ENCODE measurements around the gene PLEKHH1. TPM values are rescaled to one million over a fixed set of nuclear protein-coding genes. Genes with fewer than 3 reads are reported as not detected.
"Not testable (repeated sequence)": the region's sequence is repeated elsewhere in the genome, so short reads cannot be mapped to it uniquely, and the experiment has no call there.

The PLEKHH1 gene
- total RNA-seq, 1 experiment from 2014 or later: 27.6 TPM

- Histone ChIP-seq H3K4me3 (replicated peaks in 1 of 2; ENCODE audit: low read depth in 1 of 2, low read length in 2 of 2) (peak overlapping the region; percentile 74 to 91), H3K9ac (ENCODE audit: low read length) (peak overlapping the region; percentile 69; the same call in 1 of the 2 replicates), H3K4me1 (ENCODE audit: control insufficient read depth in 1 of 2, insufficient read depth in 2 of 2, low read length in 2 of 2) (peaks cover 3 to 16% of the 10 kb centered on the region in 2 experiments; a peak in 2 of 4 replicates), H3K79me2 (ENCODE audit: insufficient read depth, low read length) (peaks cover 15% of the 10 kb centered on the region), H3K27ac (ENCODE audit: low read depth, low read length) (peak overlapping the region; percentile 23; the same call in 1 of the 2 replicates), H3K4me2 (ENCODE audit: low read length) (peak overlapping the region; percentile 86)
- POLR2A ChIA-PET: interaction anchor here (0.8 to 2.4 kb wide), 6 partner anchors 10 to 95 kb away, joined by 3 to 9 read pairs (median 4); partner anchors contain the start of gene RDH11
- not testable (repeated sequence) for BruUV-seq (replicated peaks); DNase-seq (ENCODE audit: low read depth, low spot score); H3K9me2 ChIP-seq (ENCODE audit: insufficient read depth); H2AFZ ChIP-seq (ENCODE audit: low read depth, low read length, poor library complexity, severe bottlenecking); ATAC-seq; H4K20me1 ChIP-seq (ENCODE audit: insufficient read depth); H3K27me3 ChIP-seq (ENCODE audit: insufficient read depth, low read length); H3K36me3 ChIP-seq (ENCODE audit: control insufficient read depth in 1 of 2, insufficient read depth in 2 of 2, low read length in 2 of 2); H3K9me3 ChIP-seq (ENCODE audit: control insufficient read depth in 1 of 2, insufficient read depth in 1 of 2, low read depth in 1 of 2, low read length in 2 of 2)
- intact Hi-C loops (cut with micrococcal nuclease): loop anchor here (5.0 kb wide), 1 partner anchor 102 kb away; the partner anchor contains the start of gene RDH12
- CTCF ChIA-PET: interaction anchor here (0.8 to 4.1 kb wide), 13 partner anchors 9 to 173 kb away, joined by 3 to 28 read pairs (median 5); no protein-coding TSS in a partner anchor
- RAD21 ChIA-PET (ENCODE audit: low non-redundant PET in 1 of 2, low total read pairs in 2 of 2, uncharacterized antibody in 2 of 2, unreplicated experiment in 2 of 2): interaction anchor here in 1 of 2 experiments (1.2 kb wide), 2 partner anchors 67 to 104 kb away, joined by 6 read pairs; no protein-coding TSS in a partner anchor
Measured at GRCh38 chr14:67600562-67600974, 67.5 kb downstream of the PLEKHH1 start.

- intact Hi-C loops (cut with micrococcal nuclease): loop anchor here (5.0 kb wide), 1 partner anchor 100 kb away; the partner anchor contains the start of gene RDH12
- no TSS peak for BruUV-seq (replicated peaks)
- H3K27me3 ChIP-seq (ENCODE audit: insufficient read depth, low read length): no peaks in the 10 kb centered on the region
- H3K9me2 ChIP-seq (ENCODE audit: insufficient read depth): no peaks in the 10 kb centered on the region
- H3K36me3 ChIP-seq (ENCODE audit: control insufficient read depth in 1 of 2, insufficient read depth in 2 of 2, low read length in 2 of 2): no peaks in the 10 kb centered on the region
- POLR2A ChIA-PET: no interaction called here
- RAD21 ChIA-PET (ENCODE audit: low non-redundant PET in 1 of 2, low total read pairs in 2 of 2, uncharacterized antibody in 2 of 2, unreplicated experiment in 2 of 2): no interaction called here
- H3K9ac ChIP-seq (ENCODE audit: low read length): no peak overlapping the region
- ATAC-seq: no peak
- no peaks in the 10 kb centered on the region for H3K9me3 ChIP-seq (ENCODE audit: control insufficient read depth in 1 of 2, insufficient read depth in 1 of 2, low read depth in 1 of 2, low read length in 2 of 2)
- H4K20me1 ChIP-seq (ENCODE audit: insufficient read depth): no peaks in the 10 kb centered on the region
- CTCF ChIA-PET: no interaction called here
- H3K79me2 ChIP-seq (ENCODE audit: insufficient read depth, low read length): peaks cover 13% of the 10 kb centered on the region; the same call in 1 of the 2 replicates
- H2AFZ ChIP-seq (ENCODE audit: low read depth, low read length, poor library complexity, severe bottlenecking): no peak overlapping the region
- peaks cover 3 to 16% of the 10 kb centered on the region in 2 experiments; a peak in 2 of 4 replicates for H3K4me1 ChIP-seq (ENCODE audit: control insufficient read depth in 1 of 2, insufficient read depth in 2 of 2, low read length in 2 of 2)
- no peak overlapping the region for H3K27ac ChIP-seq (ENCODE audit: low read depth, low read length)
- no peak overlapping the region for H3K4me3 ChIP-seq (replicated peaks in 1 of 2; ENCODE audit: low read depth in 1 of 2, low read length in 2 of 2)
- DNase-seq (ENCODE audit: low read depth, low spot score): no peak
- TF ChIP-seq YY1 (IDR thresholded peaks at IDR 0.05; ENCODE audit: extremely low read depth, insufficient replicate concordance, low read depth, low read length): no peak
- TF ChIP-seq EGR1 (IDR thresholded peaks at IDR 0.05; ENCODE audit: low read depth): no peak
- TF ChIP-seq SP1 (IDR thresholded peaks at IDR 0.05; ENCODE audit: low read depth): no peak
- TF ChIP-seq MAX (IDR thresholded peaks at IDR 0.05): no peak
- no peak for TF ChIP-seq FOSL1 (IDR thresholded peaks at IDR 0.05; ENCODE audit: low read depth)
- TF ChIP-seq SIN3A (IDR thresholded peaks at IDR 0.05; ENCODE audit: low read depth): no peak
- TF ChIP-seq ZNF274 (IDR thresholded peaks at IDR 0.05; ENCODE audit: low read depth, low read length): no peak
- no peak for TF ChIP-seq CTCF (IDR thresholded peaks at IDR 0.05 in 2 of 3, conservative IDR thresholded peaks at IDR 0.05 in 1 of 3; ENCODE audit: borderline replicate concordance in 1 of 3, insufficient read depth in 1 of 3, low read depth in 2 of 3, low read length in 2 of 3)
- TF ChIP-seq POLR2AphosphoS5 (IDR thresholded peaks at IDR 0.05; ENCODE audit: low read depth, low read length): no peak
- no peak for TF ChIP-seq REST (IDR thresholded peaks at IDR 0.05; ENCODE audit: low read depth)
- no peak for TF ChIP-seq ZFX (IDR thresholded peaks at IDR 0.05)
- no peak for TF ChIP-seq POLR2A (IDR thresholded peaks at IDR 0.05; ENCODE audit: borderline replicate concordance, extremely low read depth, insufficient read depth, insufficient read length)
- no peak for TF ChIP-seq CBX3 (IDR thresholded peaks at IDR 0.05; ENCODE audit: low read depth)
- TF ChIP-seq ATF3 (IDR thresholded peaks at IDR 0.05): no peak
- no peak for TF ChIP-seq ELF1 (IDR thresholded peaks at IDR 0.05; ENCODE audit: borderline replicate concordance, low read depth)
- no peak overlapping the region for H3K4me2 ChIP-seq (ENCODE audit: low read length)
Measured at GRCh38 chr14:67602076-67602475, 69.0 kb downstream of the PLEKHH1 start.
